Endothelial cell of umbilical vein (primary cell): ENCODE data around the gene CTSE. TPM values are rescaled to one million over a fixed set of nuclear protein-coding genes. Genes with fewer than 3 reads are reported as not detected.
A peak's percentile ranks its signal among the peaks of the same experiment; 100 is the strongest.

ENCODE experiments used
- BruUV-seq: library from RNA; stranded (reverse); fragments of 400-500 nt; replicated peaks from 2 replicates; lab custom pipeline; 2021; lab: Mats Ljungman, UMichigan
- CTCF ChIA-PET: fragments of 300-600, 350-600 bp; sonication (Branson Sonifier 250); formaldehyde crosslinking; loops from one replicate; lab custom pipeline; 2021; ENCODE audit warnings: antibody characterized with exemption, inconsistent platforms; lab: Charles Lee
- POLR2A ChIA-PET: fragments of 300-600, 350-600 bp; sonication (Branson Sonifier 250); formaldehyde crosslinking; loops from one replicate; lab custom pipeline; 2021; ENCODE audit warnings: antibody characterized with exemption, inconsistent platforms; lab: Charles Lee
- DNase-seq: peaks from one replicate; pipeline ENCODE4 v3.0.0-alpha.2; 2011; ENCODE audit warnings: low read depth, low spot score
- FAIRE-seq: peaks from 2 replicates; lab custom pipeline; 2011; peaks lifted over from hg19 to GRCh38; lab: Jason Lieb, UNC
- H2AFZ ChIP-seq: 2 replicates; pipeline ENCODE4 v1.6.0; 2012; ENCODE audit warnings: low read depth, low read length, control low read depth, inconsistent platforms
- H3K27ac ChIP-seq: 2 replicates; pipeline ENCODE4 v1.5.1; 2011; ENCODE audit warnings: low read depth, mild to moderate bottlenecking, control low read depth, low read length, moderate library complexity; ENCODE audit not compliant: insufficient read depth
- H3K27me3 ChIP-seq, 2 experiments: 2 replicates each; pipeline versions ENCODE4 v1.6.0 to v1.6.1; 2011; ENCODE audit warnings: low read length in 2 of 2, mixed read lengths in 1 of 2; ENCODE audit not compliant: control insufficient read depth in 2 of 2, insufficient read depth in 2 of 2
- H3K36me3 ChIP-seq, 2 experiments: 2 replicates in 1 of 2; 3 replicates in 1 of 2; pipeline ENCODE4 v1.5.1; 2011; ENCODE audit warnings: low read length in 2 of 2, mild to moderate bottlenecking in 1 of 2, moderate library complexity in 1 of 2; ENCODE audit not compliant: control insufficient read depth in 2 of 2, insufficient read depth in 2 of 2; ENCODE audit errors: extremely low read depth in 1 of 2
- H3K4me1 ChIP-seq: 3 replicates; pipeline ENCODE4 v1.5.1; 2011; ENCODE audit warnings: mild to moderate bottlenecking, low read length; ENCODE audit not compliant: control insufficient read depth, insufficient read depth; ENCODE audit errors: extremely low read depth
- H3K4me2 ChIP-seq: 2 replicates; pipeline ENCODE4 v1.6.1; 2011; ENCODE audit warnings: low read length, control low read depth, mixed read lengths; ENCODE audit not compliant: insufficient read depth
- H3K4me3 ChIP-seq, 3 experiments: fragments of 200-600 bp in 1 of 3; sonication (generic), shearing (Covaris generic) in 1 of 3; replicated peaks in 1 of 3; 2 replicates each; pipeline ENCODE4 v1.5.1; 2011 to 2016; ENCODE audit warnings: control low read depth in 3 of 3, low read length in 3 of 3, mild to moderate bottlenecking in 2 of 3, inconsistent platforms in 1 of 3, low read depth in 1 of 3, moderate library complexity in 1 of 3; ENCODE audit not compliant: insufficient read depth in 1 of 3
- H3K79me2 ChIP-seq: 2 replicates; pipeline ENCODE4 v1.6.0; 2012; ENCODE audit warnings: low read length, inconsistent platforms; ENCODE audit not compliant: control insufficient read depth, insufficient read depth
- H3K9ac ChIP-seq: replicated peaks from 2 replicates; pipeline ENCODE3; 2011; ENCODE audit warnings: low read length, control low read depth; ENCODE audit not compliant: insufficient read depth; ENCODE audit errors: extremely low read depth
- H3K9me1 ChIP-seq: replicated peaks from 3 replicates; pipeline ENCODE4 v1.6.0; 2011; ENCODE audit warnings: mild to moderate bottlenecking, low read length; ENCODE audit not compliant: control insufficient read depth, insufficient read depth; ENCODE audit errors: extremely low read depth
- H3K9me3 ChIP-seq: replicated peaks from 2 replicates; pipeline ENCODE4 v1.5.1; 2012; ENCODE audit warnings: low read length, inconsistent platforms; ENCODE audit not compliant: control insufficient read depth, insufficient read depth
- H4K20me1 ChIP-seq: replicated peaks from 2 replicates; pipeline ENCODE3; 2011; ENCODE audit warnings: mild to moderate bottlenecking, low read length; ENCODE audit not compliant: control insufficient read depth, insufficient read depth; ENCODE audit errors: extremely low read depth
- EZH2 ChIP-seq: IDR thresholded peaks from 2 replicates; pipeline ENCODE4 v1.6.1; 2012; ENCODE audit warnings: borderline replicate concordance, low read depth, mild to moderate bottlenecking, moderate library complexity, low read length, inconsistent platforms; ENCODE audit not compliant: severe bottlenecking
- FOS ChIP-seq: IDR thresholded peaks from 2 replicates; pipeline ENCODE4 v1.6.1; 2011; ENCODE audit warnings: mild to moderate bottlenecking, low read length, moderate library complexity, borderline replicate concordance; ENCODE audit not compliant: insufficient read depth
- GATA2 ChIP-seq: IDR thresholded peaks from 2 replicates; pipeline ENCODE4 v1.7.0; 2011; ENCODE audit warnings: low read depth, mild to moderate bottlenecking, moderate library complexity, mixed read lengths, low read length; ENCODE audit not compliant: insufficient read length, insufficient read depth
- JUN ChIP-seq: IDR thresholded peaks from 2 replicates; pipeline ENCODE4 v1.6.1; 2011; ENCODE audit warnings: borderline replicate concordance, low read depth; ENCODE audit not compliant: insufficient read length, insufficient read depth
- MYC ChIP-seq: IDR thresholded peaks from one replicate; pipeline ENCODE4 v1.6.1; 2011; ENCODE audit warnings: mild to moderate bottlenecking, low read depth, low read length
- POLR2A ChIP-seq: IDR thresholded peaks from 2 replicates; pipeline ENCODE4 v1.6.1; 2012; ENCODE audit warnings: low read depth, mild to moderate bottlenecking, control low read depth, low read length
- POLR2AphosphoS5 ChIP-seq: IDR thresholded peaks from 2 replicates; pipeline ENCODE4 v1.6.1; 2012; ENCODE audit warnings: low read depth, mild to moderate bottlenecking, control low read depth, low read length, moderate library complexity; ENCODE audit not compliant: insufficient read depth
- dilution Hi-C: fragments of 300-500 bp; cut with MboI; formaldehyde crosslinking; loops from one replicate; pipeline ENCODE4 v1.15.0; 2019; ENCODE audit warnings: low sequenced_read_pairs; ENCODE audit not compliant: extremely low pct_ligation_motif_present
- intact Hi-C: fragments of 100-400 bp; cut with micrococcal nuclease; formaldehyde crosslinking; loops from one replicate; pipeline ENCODE4 v1.10.0; 2022
- polyA plus RNA-seq, 4 experiments: library from polyadenylated mRNA; depleted of rRNA in 3 of 4; stranded (reverse) in 3 of 4; unstranded in 1 of 4; fragments of >200 nt; gene quantifications; 2 replicates each; pipeline versions ENCODE4 v1.2.1 to v1.2.3, GENCODE V29; 2011 to 2012; ENCODE audit warnings: missing spikeins in 1 of 4
- total RNA-seq: library from RNA; stranded (reverse); gene quantifications from 2 replicates; pipeline ENCODE4 v1.2.3, GENCODE V29; 2021
- TF ChIP-seq, protein P1 (sequence below), 2 donors: IDR thresholded peaks; 1 replicate in 1 of 2; 2 replicates in 1 of 2; pipeline ENCODE4 v1.5.1; 2011; ENCODE audit warnings: low read length in 2 of 2, mild to moderate bottlenecking in 2 of 2, moderate library complexity in 2 of 2, control low read depth in 1 of 2, inconsistent platforms in 1 of 2, low read depth in 1 of 2; ENCODE audit not compliant: insufficient read depth in 1 of 2; ENCODE audit errors: extremely low read depth in 1 of 2
- TF ChIP-seq, protein P2 (sequence below): IDR thresholded peaks from 2 replicates; pipeline ENCODE4 v1.6.1; 2011; ENCODE audit not compliant: insufficient read depth, insufficient read length

CTSE gene
- total and polyA plus RNA-seq, 2 donors (not counting 3 experiments of a cell fraction or from before 2014, with no cell fraction given): 0.17 TPM; not detected in 1

DNA sequence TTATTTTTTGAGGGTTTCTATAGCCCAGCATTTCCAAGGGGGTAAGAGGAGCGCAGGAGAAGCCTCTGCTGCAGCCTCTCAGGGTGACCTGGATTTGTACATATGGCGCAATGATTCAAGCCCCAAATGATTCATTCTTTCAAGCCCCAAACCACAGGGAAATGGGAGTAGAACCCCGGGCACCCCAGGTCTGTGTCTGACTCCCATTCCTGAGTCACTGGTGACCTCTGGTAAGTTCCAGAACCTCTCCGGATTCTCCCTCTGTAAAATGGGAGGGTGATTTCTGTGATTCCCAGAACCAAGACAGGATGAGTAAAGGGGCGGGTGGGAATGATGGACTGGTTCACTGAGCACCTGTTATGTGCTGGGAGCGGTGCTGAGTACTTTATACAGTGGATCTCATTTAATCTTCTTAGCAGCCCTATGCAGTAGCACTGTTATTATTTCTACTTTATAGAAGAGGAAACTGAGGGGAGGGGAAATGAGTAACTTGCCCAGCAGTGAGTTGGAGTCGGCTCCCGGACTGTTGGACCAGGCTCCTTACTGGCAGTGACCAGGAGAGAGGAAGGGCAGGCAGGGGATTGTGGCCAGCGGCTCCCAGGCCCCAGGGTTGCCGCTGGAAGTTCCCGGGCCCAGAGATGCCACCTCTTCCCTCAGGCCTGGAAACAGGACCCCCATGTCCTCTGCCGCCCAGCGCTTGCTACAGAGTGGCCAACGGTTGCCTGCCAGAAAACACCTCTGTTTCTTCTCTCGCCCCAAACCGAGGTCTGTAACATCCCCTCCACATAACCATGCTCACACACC, 60.1 kb downstream of the CTSE start:
- POLR2A ChIA-PET: no interaction called here
- dilution Hi-C loops: no loop called here

DNA sequence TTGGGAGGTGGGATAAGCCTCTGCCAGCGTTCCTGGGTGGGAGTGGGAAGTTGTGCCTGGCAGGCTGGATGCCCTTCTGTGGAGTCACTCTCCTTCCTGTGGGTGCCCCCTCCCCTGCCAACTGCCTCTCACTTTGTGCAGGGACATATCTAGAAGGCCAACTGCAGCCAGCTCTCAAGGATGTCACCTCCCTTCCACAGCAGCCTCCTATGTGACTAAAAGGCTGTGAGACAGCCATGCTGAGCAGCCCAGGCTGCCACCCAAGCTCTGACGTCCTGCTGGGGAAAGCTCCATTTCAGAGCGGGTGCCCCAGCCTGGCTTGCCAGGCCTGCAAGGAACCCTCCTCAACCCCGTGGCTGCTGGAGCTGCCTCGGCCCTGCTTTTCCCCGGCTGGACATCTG, 60.9 kb downstream of the CTSE start:
- POLR2A ChIA-PET: no interaction called here
- H2AFZ ChIP-seq: no peak overlapping the region
- H3K4me3 ChIP-seq: no peak overlapping the region
- intact Hi-C loops: no loop called here
- no peaks in the 10 kb centered on the region for H4K20me1 ChIP-seq
- DNase-seq: no peak
- CTCF ChIA-PET: interaction anchor here (1.1 to 15.6 kb wide), 3 partner anchors 12 to 44 kb away, joined by 3 to 154 read pairs (median 24); no protein-coding TSS in a partner anchor
- dilution Hi-C loops: no loop called here
- H3K9me3 ChIP-seq: no peaks in the 10 kb centered on the region
- H3K4me2 ChIP-seq: no peak overlapping the region
- no peak for FAIRE-seq
- no TSS peak for BruUV-seq
- H3K9ac ChIP-seq: no peak overlapping the region
- H3K79me2 ChIP-seq: no peaks in the 10 kb centered on the region
- H3K27ac ChIP-seq: no peak overlapping the region
- H3K4me1 ChIP-seq: peaks cover 19% of the 10 kb centered on the region
- H3K36me3 ChIP-seq: no peaks in the 10 kb centered on the region
- peaks cover 3 to 7% of the 10 kb centered on the region in 2 experiments for H3K27me3 ChIP-seq
- H3K9me1 ChIP-seq: no peaks in the 10 kb centered on the region
- TF ChIP-seq POLR2A (no peak), POLR2AphosphoS5 (no peak), EZH2 (no peak), JUN (no peak), GATA2 (no peak), MYC (no peak), FOS (no peak)
- TF ChIP-seq, protein P1, sequence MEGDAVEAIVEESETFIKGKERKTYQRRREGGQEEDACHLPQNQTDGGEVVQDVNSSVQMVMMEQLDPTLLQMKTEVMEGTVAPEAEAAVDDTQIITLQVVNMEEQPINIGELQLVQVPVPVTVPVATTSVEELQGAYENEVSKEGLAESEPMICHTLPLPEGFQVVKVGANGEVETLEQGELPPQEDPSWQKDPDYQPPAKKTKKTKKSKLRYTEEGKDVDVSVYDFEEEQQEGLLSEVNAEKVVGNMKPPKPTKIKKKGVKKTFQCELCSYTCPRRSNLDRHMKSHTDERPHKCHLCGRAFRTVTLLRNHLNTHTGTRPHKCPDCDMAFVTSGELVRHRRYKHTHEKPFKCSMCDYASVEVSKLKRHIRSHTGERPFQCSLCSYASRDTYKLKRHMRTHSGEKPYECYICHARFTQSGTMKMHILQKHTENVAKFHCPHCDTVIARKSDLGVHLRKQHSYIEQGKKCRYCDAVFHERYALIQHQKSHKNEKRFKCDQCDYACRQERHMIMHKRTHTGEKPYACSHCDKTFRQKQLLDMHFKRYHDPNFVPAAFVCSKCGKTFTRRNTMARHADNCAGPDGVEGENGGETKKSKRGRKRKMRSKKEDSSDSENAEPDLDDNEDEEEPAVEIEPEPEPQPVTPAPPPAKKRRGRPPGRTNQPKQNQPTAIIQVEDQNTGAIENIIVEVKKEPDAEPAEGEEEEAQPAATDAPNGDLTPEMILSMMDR (IDR thresholded peaks at IDR 0.05; ENCODE audit: extremely low read depth in 1 of 2, insufficient read depth in 1 of 2, low read depth in 1 of 2, low read length in 2 of 2): no peak
- TF ChIP-seq, protein P2, sequence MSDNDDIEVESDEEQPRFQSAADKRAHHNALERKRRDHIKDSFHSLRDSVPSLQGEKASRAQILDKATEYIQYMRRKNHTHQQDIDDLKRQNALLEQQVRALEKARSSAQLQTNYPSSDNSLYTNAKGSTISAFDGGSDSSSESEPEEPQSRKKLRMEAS: no peak

More for the DNA sequence above, 60.1 kb downstream of the CTSE start:
- BruUV-seq: no TSS peak
- H3K27me3 ChIP-seq: peaks cover 3 to 7% of the 10 kb centered on the region in 2 experiments
- H3K9ac ChIP-seq: no peak overlapping the region
- no peaks in the 10 kb centered on the region for H3K79me2 ChIP-seq
- no peaks in the 10 kb centered on the region for H3K9me3 ChIP-seq
- H4K20me1 ChIP-seq: no peaks in the 10 kb centered on the region
- no peak overlapping the region for H3K4me3 ChIP-seq
- no peaks in the 10 kb centered on the region for H3K36me3 ChIP-seq
- DNase-seq (no peak), FAIRE-seq (no peak)
- H3K4me2 ChIP-seq: no peak overlapping the region
- H3K9me1 ChIP-seq: no peaks in the 10 kb centered on the region
- TF ChIP-seq FOS: peak; percentile 33
- no peak for TF ChIP-seq JUN
- intact Hi-C loops: no loop called here
- H2AFZ ChIP-seq: no peak overlapping the region
- CTCF ChIA-PET: interaction anchor here (1.1 to 15.6 kb wide), 3 partner anchors 13 to 44 kb away, joined by 3 to 154 read pairs (median 24); no protein-coding TSS in a partner anchor
- no peak overlapping the region for H3K27ac ChIP-seq
- peaks cover 19% of the 10 kb centered on the region for H3K4me1 ChIP-seq
